Glutamatergic neuron (in vitro differentiated cells): ENCODE results near the gene CDCA5. TPM values are rescaled to one million over a fixed set of nuclear protein-coding genes. Genes with fewer than 3 reads are reported as not detected.
A peak's percentile ranks its signal among the peaks of the same experiment; 100 is the strongest.

Experiments used
- DNase-seq: peaks from one replicate; pipeline ENCODE4 v3.0.0; 2022
- H3K27ac Mint-ChIP-seq: one replicate; pipeline ENCODE4 v1.8.0; 2020; ENCODE audit warnings: mild to moderate bottlenecking, mixed read lengths, inconsistent platforms; ENCODE audit not compliant: unreplicated experiment
- H3K27me3 Mint-ChIP-seq: one replicate; pipeline ENCODE4 v1.8.0; 2020; ENCODE audit warnings: mild to moderate bottlenecking, moderate library complexity, mixed read lengths, inconsistent platforms; ENCODE audit not compliant: unreplicated experiment
- H3K36me3 Mint-ChIP-seq: one replicate; pipeline ENCODE4 v1.8.0; 2020; ENCODE audit warnings: mild to moderate bottlenecking, mixed read lengths, inconsistent platforms; ENCODE audit not compliant: unreplicated experiment
- H3K4me1 Mint-ChIP-seq: one replicate; pipeline ENCODE4 v1.8.0; 2020; ENCODE audit warnings: mild to moderate bottlenecking, low read depth, mixed read lengths, inconsistent platforms; ENCODE audit not compliant: unreplicated experiment
- H3K4me3 Mint-ChIP-seq: one replicate; pipeline ENCODE4 v1.8.0; 2020; ENCODE audit warnings: mild to moderate bottlenecking, mixed read lengths, inconsistent platforms; ENCODE audit not compliant: unreplicated experiment
- H3K9me3 Mint-ChIP-seq: one replicate; pipeline ENCODE4 v1.8.0; 2020; ENCODE audit warnings: mild to moderate bottlenecking, moderate library complexity, mixed read lengths, inconsistent platforms; ENCODE audit not compliant: unreplicated experiment
- CTCF ChIP-seq: fragments of 200-600 bp; sonication (generic); IDR thresholded peaks from one replicate; pipeline ENCODE4 v1.5.0; 2021; ENCODE audit not compliant: partially characterized antibody, unreplicated experiment
- total RNA-seq: library from RNA; stranded (reverse); fragmentation: NEBNext Ultra II Directional; extraction: Animal tissue kit (Norgen Biotek cat#: 25700); gene quantifications from one replicate; pipeline ENCODE4 v1.2.1, GENCODE V29; 2021; ENCODE audit not compliant: unreplicated experiment

Gene CDCA5
- total RNA-seq, 1 donor from 2014 or later, result 7.7 TPM

- Mint-ChIP-seq H3K36me3 (no peaks in the 10 kb centered on the region), H3K4me1 (peaks cover 9% of the 10 kb centered on the region), H3K4me3 (peak overlapping the region; percentile 93), H3K9me3 (peaks cover 5% of the 10 kb centered on the region), H3K27me3 (peaks cover 5% of the 10 kb centered on the region), H3K27ac (peak overlapping the region; percentile 52)
- no peak for DNase-seq
- no peak for TF ChIP-seq CTCF
Observed at GRCh38 chr11:65083134-65083833, 556 bp downstream of the CDCA5 start.

DNA sequence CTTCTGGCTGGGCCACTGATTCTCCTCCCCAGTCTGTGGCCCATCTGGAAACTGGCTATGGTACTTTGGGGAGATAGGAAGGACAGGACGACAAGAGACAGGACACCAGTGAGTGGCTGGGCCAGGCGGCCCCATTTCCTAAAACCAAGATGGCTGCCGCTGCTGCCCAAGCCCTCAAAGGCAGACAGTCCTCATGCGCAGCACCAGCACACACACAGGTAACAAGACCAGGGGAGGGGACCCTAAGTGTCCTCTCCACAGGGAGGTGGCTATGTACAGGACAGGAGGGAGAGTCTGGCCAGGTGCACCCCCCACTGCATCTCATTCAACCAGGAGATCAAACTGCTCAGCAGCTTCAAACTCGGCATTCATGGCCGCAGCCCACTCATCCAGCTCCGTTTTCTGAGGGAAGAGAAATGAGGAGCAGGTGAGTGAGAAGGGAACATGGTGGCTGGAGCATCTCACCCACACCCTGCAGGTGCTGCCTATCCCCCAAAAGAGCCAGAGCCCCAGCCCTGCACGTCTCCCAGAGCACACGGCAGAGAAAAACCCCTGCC is 5.0 kb downstream of the CDCA5 start:
- Mint-ChIP-seq H3K4me3 (no peak overlapping the region), H3K27me3 (peaks cover 6% of the 10 kb centered on the region), H3K9me3 (peaks cover 7% of the 10 kb centered on the region), H3K27ac (peak overlapping the region; percentile 91), H3K4me1 (peaks cover 14% of the 10 kb centered on the region), H3K36me3 (no peaks in the 10 kb centered on the region)
- no peak for TF ChIP-seq CTCF
- DNase-seq, result no peak

DNA sequence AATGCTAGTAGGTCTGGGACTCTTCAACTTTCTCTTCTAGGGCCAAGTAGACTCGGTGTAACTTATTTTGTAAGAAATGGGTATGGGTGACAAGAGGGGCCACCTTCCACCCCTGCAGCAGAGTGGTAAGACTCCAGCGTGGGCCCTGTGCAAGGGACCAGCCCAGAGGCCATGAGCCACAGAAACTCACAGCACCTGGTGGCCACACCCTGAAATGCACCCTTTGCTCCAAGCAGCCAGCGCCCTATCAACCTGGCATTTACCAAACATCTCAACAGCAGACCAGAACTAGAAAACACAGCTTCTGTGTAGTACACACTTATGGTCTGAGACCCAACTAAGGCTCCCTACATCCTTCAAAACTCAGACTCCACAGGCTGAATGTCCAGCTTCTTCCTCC is 5.7 kb downstream of the CDCA5 start:
- DNase-seq, result peak; percentile 76
- Mint-ChIP-seq H3K36me3 (no peaks in the 10 kb centered on the region), H3K9me3 (peaks cover 6% of the 10 kb centered on the region), H3K4me1 (peaks cover 14% of the 10 kb centered on the region), H3K4me3 (peak overlapping the region; percentile 68), H3K27ac (peak overlapping the region; percentile 91), H3K27me3 (peaks cover 3% of the 10 kb centered on the region)
- peak; percentile 80 for TF ChIP-seq CTCF

GRCh38 chr11:65077451-65077850 is 6.4 kb downstream of the CDCA5 start:
- no peaks in the 10 kb centered on the region for H3K36me3 Mint-ChIP-seq
- peaks cover 3% of the 10 kb centered on the region for H3K27me3 Mint-ChIP-seq
- H3K9me3 Mint-ChIP-seq, result peaks cover 6% of the 10 kb centered on the region
- TF ChIP-seq CTCF, result no peak
- H3K4me3 Mint-ChIP-seq, result peak overlapping the region; percentile 68
- DNase-seq, result peak; percentile 62
- H3K4me1 Mint-ChIP-seq, result peaks cover 14% of the 10 kb centered on the region
- peak overlapping the region; percentile 91 for H3K27ac Mint-ChIP-seq

DNA sequence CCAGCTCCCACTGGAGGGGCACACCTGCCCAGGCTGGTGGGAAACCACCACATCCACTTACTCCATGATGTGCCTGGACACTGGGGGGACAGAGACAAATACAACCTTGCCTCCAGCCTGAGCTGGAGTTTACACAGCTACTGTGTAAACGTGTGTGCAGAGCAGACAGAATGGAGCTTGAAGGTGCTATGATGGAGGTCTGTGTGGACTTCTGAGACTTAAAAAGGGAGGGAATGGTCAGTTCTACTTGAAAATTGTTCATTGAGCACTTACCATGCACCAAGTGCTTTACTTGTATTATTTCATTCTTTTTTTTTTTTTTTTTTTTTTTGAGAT is 11.2 kb downstream of the CDCA5 start:
- TF ChIP-seq CTCF, result no peak

More for the DNA sequence above, 11.2 kb downstream of the CDCA5 start:
- Mint-ChIP-seq H3K27ac (no peak overlapping the region), H3K36me3 (no peaks in the 10 kb centered on the region), H3K9me3 (peaks cover 1% of the 10 kb centered on the region), H3K4me1 (peaks cover 5% of the 10 kb centered on the region), H3K4me3 (no peak overlapping the region), H3K27me3 (peaks cover 1% of the 10 kb centered on the region)
- no peak for DNase-seq
